Esophagus muscularis mucosa (tissue), 4 donors: Measurements from ENCODE around the gene ANKRD33. TPM values are rescaled to one million over a fixed set of nuclear protein-coding genes. Genes with fewer than 3 reads are reported as not detected.

ENCODE experiments used
- DNase-seq: peaks from one replicate; pipeline ENCODE4 v3.0.0-alpha.2; 2017; ENCODE audit errors: extremely low spot score
- H3K27ac ChIP-seq, 4 donors: fragments of 200-600 bp; sonication (generic); replicated peaks in 1 of 4; 1 replicate in 3 of 4; 2 replicates in 1 of 4; pipeline ENCODE4 v1.5.1; 2016 to 2019; ENCODE audit warnings: mild to moderate bottlenecking in 1 of 4
- H3K27me3 ChIP-seq, 4 donors: fragments of 200-600 bp; sonication (generic); one replicate each; pipeline versions ENCODE4 v1.5.1 to v1.6.0; 2016 to 2019
- H3K36me3 ChIP-seq, 4 donors: fragments of 200-600 bp; sonication (generic); one replicate each; pipeline ENCODE4 v1.5.1; 2016 to 2019
- H3K4me1 ChIP-seq, 4 donors: fragments of 200-600 bp; sonication (generic); one replicate each; pipeline ENCODE4 v1.5.1; 2016 to 2019
- H3K4me3 ChIP-seq, 4 donors: fragments of 200-600 bp; sonication (generic); 1 replicate in 2 of 4; 2 replicates in 2 of 4; pipeline ENCODE4 v1.5.1; 2016 to 2019; ENCODE audit warnings: mild to moderate bottlenecking in 4 of 4, moderate library complexity in 1 of 4
- H3K9me3 ChIP-seq, 4 donors: fragments of 200-600 bp; sonication (generic); 1 replicate in 3 of 4; 2 replicates in 1 of 4; pipeline ENCODE4 v1.5.1; 2016 to 2019
- EP300 ChIP-seq: sonication (generic); formaldehyde crosslinking; IDR thresholded peaks from one replicate; pipeline ENCODE4 v1.6.1; 2017; ENCODE audit warnings: antibody characterized with exemption
- POLR2A ChIP-seq: fragments of 450-650 bp; IDR thresholded peaks from one replicate; pipeline ENCODE4 v1.6.1; 2017; ENCODE audit warnings: antibody characterized with exemption, moderate library complexity, mild to moderate bottlenecking, low read depth
- POLR2AphosphoS5 ChIP-seq, 2 donors: sonication (generic); formaldehyde crosslinking; IDR thresholded peaks; one replicate each; pipeline ENCODE4 v1.6.1; 2017; ENCODE audit warnings: antibody characterized with exemption in 2 of 2
- WGBS: methylation state at CpG from one replicate; pipeline ENCODE4 v1.1.5; 2018; 5-methylcytosine and 5-hydroxymethylcytosine counted together
- intact Hi-C: fragments of 100-400 bp; cut with DNase I; formaldehyde crosslinking; loops from one replicate; pipeline ENCODE4 v1.15.1; 2023
- total RNA-seq, 4 donors: library from RNA; depleted of rRNA; stranded (reverse); fragments of >200 nt; gene quantifications; one replicate each; pipeline versions ENCODE4 v1.1.0 to v1.2.1, GENCODE V29; 2016
- TF ChIP-seq, protein P1 (sequence below), 3 experiments: fragments of 200-600 bp in 2 of 3; fragments of 450-650 bp in 1 of 3; sonication (generic) in 2 of 3; IDR thresholded peaks; one replicate each; pipeline ENCODE4 v1.5.1; 2017 to 2019; ENCODE audit warnings: antibody characterized with exemption in 3 of 3, mild to moderate bottlenecking in 2 of 3, moderate library complexity in 1 of 3

Gene ANKRD33
- total RNA-seq, 4 donors from 2014 or later = not detected

DNA sequence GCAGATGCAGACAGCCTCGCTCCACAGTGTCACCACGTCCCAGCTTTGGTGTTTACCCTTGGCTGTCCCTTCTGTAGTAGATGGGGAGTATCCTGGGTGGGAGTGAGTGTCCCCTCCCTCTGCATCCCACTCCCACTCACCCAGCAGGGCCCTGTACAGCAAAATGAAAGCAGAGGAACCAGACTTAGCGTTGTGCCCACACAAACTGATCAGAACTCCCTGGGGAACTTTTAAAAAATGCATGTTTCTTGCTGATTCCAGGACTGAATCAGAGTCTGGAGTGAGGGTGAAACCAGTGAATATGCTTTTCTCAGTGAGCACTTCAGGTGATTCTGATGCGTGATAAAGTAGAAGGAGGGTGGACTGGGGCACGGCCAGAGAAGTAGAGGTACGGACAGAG is 22.3 kb downstream of the ANKRD33 start:
- intact Hi-C loops = no loop called here
- H3K27me3 ChIP-seq = peaks cover 0 to 64% (median 14%) of the 10 kb centered on the region in 4 donors
- H3K4me1 ChIP-seq = peaks cover 45 to 84% (median 75%) of the 10 kb centered on the region in 4 donors
- H3K36me3 ChIP-seq = peaks cover 0 to 25% (median 4%) of the 10 kb centered on the region in 4 donors
- peak overlapping the region in 2 of 4 donors; percentile 13 to 24 for H3K4me3 ChIP-seq
- 78% methylated on average over 6 of the region's 6 CpGs for WGBS
- no peak for DNase-seq
- TF ChIP-seq EP300 (no peak), POLR2AphosphoS5 (IDR thresholded peaks at IDR 0.05) (no peak), POLR2A (no peak)
- TF ChIP-seq, protein P1, sequence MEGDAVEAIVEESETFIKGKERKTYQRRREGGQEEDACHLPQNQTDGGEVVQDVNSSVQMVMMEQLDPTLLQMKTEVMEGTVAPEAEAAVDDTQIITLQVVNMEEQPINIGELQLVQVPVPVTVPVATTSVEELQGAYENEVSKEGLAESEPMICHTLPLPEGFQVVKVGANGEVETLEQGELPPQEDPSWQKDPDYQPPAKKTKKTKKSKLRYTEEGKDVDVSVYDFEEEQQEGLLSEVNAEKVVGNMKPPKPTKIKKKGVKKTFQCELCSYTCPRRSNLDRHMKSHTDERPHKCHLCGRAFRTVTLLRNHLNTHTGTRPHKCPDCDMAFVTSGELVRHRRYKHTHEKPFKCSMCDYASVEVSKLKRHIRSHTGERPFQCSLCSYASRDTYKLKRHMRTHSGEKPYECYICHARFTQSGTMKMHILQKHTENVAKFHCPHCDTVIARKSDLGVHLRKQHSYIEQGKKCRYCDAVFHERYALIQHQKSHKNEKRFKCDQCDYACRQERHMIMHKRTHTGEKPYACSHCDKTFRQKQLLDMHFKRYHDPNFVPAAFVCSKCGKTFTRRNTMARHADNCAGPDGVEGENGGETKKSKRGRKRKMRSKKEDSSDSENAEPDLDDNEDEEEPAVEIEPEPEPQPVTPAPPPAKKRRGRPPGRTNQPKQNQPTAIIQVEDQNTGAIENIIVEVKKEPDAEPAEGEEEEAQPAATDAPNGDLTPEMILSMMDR (IDR thresholded peaks at IDR 0.05) = no peak
- H3K27ac ChIP-seq = peak overlapping the region; percentile 10 to 87 (median 53)
- no peaks in the 10 kb centered on the region for H3K9me3 ChIP-seq

DNA sequence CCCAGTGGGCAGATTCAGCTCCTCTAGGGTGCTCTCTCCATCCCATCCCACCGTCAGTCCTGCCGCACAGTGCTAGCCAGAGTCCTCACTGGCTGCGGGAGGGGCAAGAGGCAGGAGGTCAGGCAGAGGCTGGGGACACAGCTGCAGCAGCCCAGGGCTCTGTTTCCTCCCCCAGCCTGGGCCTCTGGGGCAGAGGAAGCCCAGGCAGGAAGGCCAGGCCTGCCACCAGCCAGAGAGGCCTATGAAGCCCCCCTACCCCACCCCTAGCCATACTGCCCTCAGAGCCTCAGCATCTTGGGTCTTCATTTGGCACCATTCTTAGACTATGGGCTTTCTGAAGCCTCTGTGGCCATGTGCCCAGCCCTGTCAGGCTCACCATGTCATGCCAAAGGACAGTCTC is 22.8 kb downstream of the ANKRD33 start:
- H3K36me3 ChIP-seq = peaks cover 0 to 30% (median 9%) of the 10 kb centered on the region in 4 donors
- intact Hi-C loops = no loop called here
- no peaks in the 10 kb centered on the region for H3K9me3 ChIP-seq
- WGBS = 69% methylated on average over 2 of the region's 3 CpGs
- H3K27ac ChIP-seq = peak overlapping the region; percentile 10 to 87 (median 53)
- peak overlapping the region in 3 of 4 donors; percentile 1 to 24 (median 13) for H3K4me3 ChIP-seq
- TF ChIP-seq POLR2A (no peak), POLR2AphosphoS5 (IDR thresholded peaks at IDR 0.05) (no peak), EP300 (no peak)
- TF ChIP-seq, protein P1 (IDR thresholded peaks at IDR 0.05) = no peak
- no peak for DNase-seq
- H3K27me3 ChIP-seq = peaks cover 0 to 67% (median 14%) of the 10 kb centered on the region in 4 donors
- H3K4me1 ChIP-seq = peaks cover 41 to 79% (median 72%) of the 10 kb centered on the region in 4 donors

DNA sequence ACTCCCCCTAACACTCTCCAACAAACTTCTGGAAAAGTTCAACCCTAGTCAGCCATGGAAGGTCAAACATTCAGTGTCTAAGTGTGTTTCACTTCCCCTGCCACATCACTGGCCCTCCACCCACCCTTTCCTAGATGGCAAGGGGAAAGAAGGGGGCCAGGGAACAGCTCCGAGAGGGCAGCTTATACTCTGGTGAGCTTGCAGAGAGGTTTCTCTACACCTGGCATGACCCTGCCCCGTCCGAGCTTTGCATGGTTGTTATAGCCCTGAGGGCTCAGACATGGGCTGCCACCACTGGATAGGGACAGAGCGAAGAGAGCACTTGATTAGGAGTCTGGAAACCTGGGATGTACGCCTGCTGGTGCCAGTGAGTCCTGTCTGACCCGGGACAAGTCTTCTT is 23.4 kb downstream of the ANKRD33 start:
- Histone ChIP-seq H3K27ac (peak overlapping the region; percentile 10 to 87 (median 53)), H3K4me3 (peak overlapping the region in 1 of 4 donors; percentile 18), H3K9me3 (no peaks in the 10 kb centered on the region), H3K36me3 (peaks cover 0 to 36% (median 15%) of the 10 kb centered on the region in 4 donors), H3K27me3 (peaks cover 0 to 67% (median 14%) of the 10 kb centered on the region in 4 donors), H3K4me1 (peaks cover 35 to 78% (median 66%) of the 10 kb centered on the region in 4 donors)
- intact Hi-C loops = no loop called here
- WGBS = 95% methylated on average over 4 of the region's 6 CpGs
- TF ChIP-seq, protein P1 (IDR thresholded peaks at IDR 0.05) = no peak
- TF ChIP-seq EP300 (no peak), POLR2A (no peak), POLR2AphosphoS5 (IDR thresholded peaks at IDR 0.05) (no peak)
- DNase-seq = no peak

DNA sequence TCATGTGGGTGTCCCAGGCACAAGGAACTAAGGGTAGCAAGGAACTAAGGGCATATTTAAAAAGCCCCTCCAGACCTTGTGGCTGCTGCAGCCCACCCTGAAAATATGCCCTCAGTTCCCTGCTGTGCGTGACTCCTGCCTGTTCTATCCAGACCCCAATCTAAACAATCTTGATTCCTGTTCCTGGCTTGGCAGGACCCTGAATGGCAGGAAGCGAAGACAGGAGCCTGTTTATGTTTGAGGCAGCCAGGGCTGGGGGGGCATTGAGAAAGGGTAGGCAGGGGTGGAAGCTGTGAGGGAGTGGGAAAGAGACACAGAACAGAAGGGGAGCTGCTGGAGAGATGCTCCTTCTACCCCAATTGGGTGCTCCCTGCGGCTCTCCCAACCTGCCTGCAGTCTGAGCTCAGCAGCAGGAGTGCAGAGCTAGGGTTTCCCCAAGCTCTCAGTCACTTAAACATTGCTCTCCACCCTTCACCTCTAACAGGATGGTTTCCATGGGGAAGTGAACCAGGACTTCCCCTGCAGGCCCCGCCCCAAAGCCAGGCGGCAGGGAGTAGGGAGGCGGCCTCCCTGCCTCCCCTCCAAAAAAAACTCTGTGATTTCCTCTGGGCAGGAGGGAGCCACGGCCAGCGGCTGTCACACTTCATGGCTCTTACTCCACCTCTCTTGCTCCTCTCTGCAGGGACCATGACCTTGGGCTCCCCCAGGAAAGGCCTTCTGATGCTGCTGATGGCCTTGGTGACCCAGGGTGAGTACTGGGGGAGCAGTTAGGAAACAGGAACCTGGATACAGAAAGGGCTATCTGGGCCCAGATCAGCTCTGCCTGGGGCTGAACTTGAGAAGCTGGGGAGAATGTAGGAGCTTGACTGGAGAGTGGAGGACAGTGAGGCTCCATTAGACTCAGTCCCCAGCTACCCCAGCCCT is 24.1 kb downstream of the ANKRD33 start:
- Histone ChIP-seq H3K36me3 (peaks cover 0 to 44% (median 19%) of the 10 kb centered on the region in 4 donors), H3K4me3 (peak overlapping the region in 3 of 4 donors; percentile 9 to 42 (median 24)), H3K9me3 (no peaks in the 10 kb centered on the region), H3K4me1 (peaks cover 32 to 74% (median 59%) of the 10 kb centered on the region in 4 donors), H3K27me3 (peaks cover 0 to 61% (median 10%) of the 10 kb centered on the region in 4 donors), H3K27ac (peak overlapping the region; percentile 28 to 87 (median 53))
- DNase-seq = no peak
- WGBS = 36% methylated on average over 7 of the region's 8 CpGs
- TF ChIP-seq, protein P1 (IDR thresholded peaks at IDR 0.05) = no peak
- TF ChIP-seq POLR2AphosphoS5 (IDR thresholded peaks at IDR 0.05) = peak in 1 of 2 donors; percentile 27
- intact Hi-C loops = no loop called here
